Measurements from ENCODE around the gene CDC42BPB. TPM values are rescaled to one million over a fixed set of nuclear protein-coding genes. Genes with fewer than 3 reads are reported as not detected.
"Not testable (repeated sequence)": the region's sequence is repeated elsewhere in the genome, so short reads cannot be mapped to it uniquely, and the experiment has no call there.

Gene CDC42BPB
- total and polyA plus RNA-seq, 2 donors (not counting 1 experiment from before 2014, with no cell fraction given): 44.8 to 98.3 TPM

DNA sequence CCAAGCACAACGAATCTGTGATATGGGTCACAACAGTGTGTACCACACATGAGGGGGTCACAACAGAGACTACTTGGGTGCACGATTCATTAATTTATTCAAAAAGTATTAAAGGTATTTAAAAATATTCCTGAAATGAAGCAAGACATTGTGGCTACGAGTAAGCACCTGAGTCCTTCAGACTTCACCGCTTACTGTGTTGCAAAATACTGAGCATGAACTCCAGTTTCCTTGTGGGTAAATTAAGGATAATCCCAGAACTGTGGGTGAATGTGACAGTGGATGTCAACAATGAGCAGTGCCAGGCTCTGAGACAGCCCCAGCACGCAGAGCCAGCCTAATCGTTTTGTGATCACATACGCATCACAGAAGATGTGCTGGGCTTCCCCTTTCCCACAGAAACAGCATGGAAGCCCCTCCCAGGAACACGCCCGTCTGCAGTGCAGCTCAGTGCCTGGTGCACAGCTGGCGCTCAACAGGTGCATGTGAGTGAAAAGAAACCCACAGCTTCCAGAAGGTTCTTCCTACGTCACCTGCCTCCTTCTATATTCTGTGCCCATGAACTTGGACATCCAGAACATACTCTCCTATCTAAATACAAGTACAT lies 29.1 kb downstream of the CDC42BPB start:
- TF ChIP-seq EZH2 (IDR thresholded peaks at IDR 0.05; ENCODE audit: low read length, missing control alignments): no peak
- TF ChIP-seq, protein P1, sequence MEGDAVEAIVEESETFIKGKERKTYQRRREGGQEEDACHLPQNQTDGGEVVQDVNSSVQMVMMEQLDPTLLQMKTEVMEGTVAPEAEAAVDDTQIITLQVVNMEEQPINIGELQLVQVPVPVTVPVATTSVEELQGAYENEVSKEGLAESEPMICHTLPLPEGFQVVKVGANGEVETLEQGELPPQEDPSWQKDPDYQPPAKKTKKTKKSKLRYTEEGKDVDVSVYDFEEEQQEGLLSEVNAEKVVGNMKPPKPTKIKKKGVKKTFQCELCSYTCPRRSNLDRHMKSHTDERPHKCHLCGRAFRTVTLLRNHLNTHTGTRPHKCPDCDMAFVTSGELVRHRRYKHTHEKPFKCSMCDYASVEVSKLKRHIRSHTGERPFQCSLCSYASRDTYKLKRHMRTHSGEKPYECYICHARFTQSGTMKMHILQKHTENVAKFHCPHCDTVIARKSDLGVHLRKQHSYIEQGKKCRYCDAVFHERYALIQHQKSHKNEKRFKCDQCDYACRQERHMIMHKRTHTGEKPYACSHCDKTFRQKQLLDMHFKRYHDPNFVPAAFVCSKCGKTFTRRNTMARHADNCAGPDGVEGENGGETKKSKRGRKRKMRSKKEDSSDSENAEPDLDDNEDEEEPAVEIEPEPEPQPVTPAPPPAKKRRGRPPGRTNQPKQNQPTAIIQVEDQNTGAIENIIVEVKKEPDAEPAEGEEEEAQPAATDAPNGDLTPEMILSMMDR (conservative IDR thresholded peaks at IDR 0.05 in 1 of 2, IDR thresholded peaks at IDR 0.05 in 1 of 2; ENCODE audit: low read depth in 1 of 2, low read length in 2 of 2): no peak
- H4K20me1 ChIP-seq (ENCODE audit: control insufficient read depth, extremely low read depth, insufficient read depth, low read length): peaks cover 2% of the 10 kb centered on the region
- peaks cover 58% of the 10 kb centered on the region for H3K79me2 ChIP-seq (ENCODE audit: control insufficient read depth, insufficient read depth, low read length)

DNA sequence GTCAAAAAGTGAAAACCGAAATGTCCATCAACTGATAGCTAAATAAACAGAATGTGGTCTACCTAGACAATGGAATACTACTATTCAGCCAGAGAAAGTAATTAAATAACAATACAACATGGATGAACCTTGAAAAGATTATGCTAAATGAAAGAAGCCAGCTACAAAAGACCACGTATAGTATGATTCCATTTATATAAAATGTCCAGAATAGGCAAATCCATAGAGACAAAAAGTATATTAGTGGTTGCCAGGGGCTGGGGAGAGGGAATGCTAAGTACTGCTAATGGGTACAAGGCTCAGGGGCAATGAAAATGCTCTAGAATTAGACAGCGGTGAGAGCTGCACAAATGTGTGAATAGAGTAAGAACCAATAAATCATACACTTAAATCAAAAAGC lies 29.9 kb downstream of the CDC42BPB start:
- Histone ChIP-seq H3K27me3 (ENCODE audit: control insufficient read depth, insufficient read depth, low read length) (no peaks in the 10 kb centered on the region), H3K9me3 (ENCODE audit: control insufficient read depth, insufficient read depth, low read depth, low read length) (no peaks in the 10 kb centered on the region), H3K27ac (ENCODE audit: insufficient read depth, low read length) (no peak overlapping the region), H3K79me2 (ENCODE audit: control insufficient read depth, insufficient read depth, low read length) (peaks cover 57% of the 10 kb centered on the region), H3K4me3 (replicated peaks in 1 of 4; ENCODE audit: control extremely low read depth in 1 of 4, insufficient read depth in 1 of 4, low read depth in 3 of 4, low read length in 4 of 4) (no peak overlapping the region), H3K4me2 (ENCODE audit: extremely low read depth, insufficient read depth, low read length) (no peak overlapping the region), H3K36me3 (ENCODE audit: control insufficient read depth, insufficient read depth, low read length) (no peaks in the 10 kb centered on the region), H4K20me1 (ENCODE audit: control insufficient read depth, extremely low read depth, insufficient read depth, low read length) (peaks cover 2% of the 10 kb centered on the region), H3K9ac (ENCODE audit: insufficient read depth, low read length) (no peak overlapping the region), H2AFZ (ENCODE audit: low read length) (no peak overlapping the region), H3K4me1 (ENCODE audit: control insufficient read depth, extremely low read depth, insufficient read depth, low read length) (peaks cover 8% of the 10 kb centered on the region)
- TF ChIP-seq, protein P1 (conservative IDR thresholded peaks at IDR 0.05 in 1 of 2, IDR thresholded peaks at IDR 0.05 in 1 of 2; ENCODE audit: low read depth in 1 of 2, low read length in 2 of 2): no peak
- no peak for DNase-seq (ENCODE audit: low read depth in 2 of 2)

More for the DNA sequence above, 29.1 kb downstream of the CDC42BPB start:
- no peaks in the 10 kb centered on the region for H3K36me3 ChIP-seq (ENCODE audit: control insufficient read depth, insufficient read depth, low read length)
- no peak overlapping the region for H3K9ac ChIP-seq (ENCODE audit: insufficient read depth, low read length)
- no peak overlapping the region for H3K27ac ChIP-seq (ENCODE audit: insufficient read depth, low read length)
- no peaks in the 10 kb centered on the region for H3K9me3 ChIP-seq (ENCODE audit: control insufficient read depth, insufficient read depth, low read depth, low read length)
- peaks cover 8% of the 10 kb centered on the region for H3K4me1 ChIP-seq (ENCODE audit: control insufficient read depth, extremely low read depth, insufficient read depth, low read length)
- no peak for DNase-seq (ENCODE audit: low read depth in 2 of 2)
- no peaks in the 10 kb centered on the region for H3K27me3 ChIP-seq (ENCODE audit: control insufficient read depth, insufficient read depth, low read length)
- H2AFZ ChIP-seq (ENCODE audit: low read length): no peak overlapping the region
- H3K4me2 ChIP-seq (ENCODE audit: extremely low read depth, insufficient read depth, low read length): no peak overlapping the region
- H3K4me3 ChIP-seq (replicated peaks in 1 of 4; ENCODE audit: control extremely low read depth in 1 of 4, insufficient read depth in 1 of 4, low read depth in 3 of 4, low read length in 4 of 4): no peak overlapping the region

DNA sequence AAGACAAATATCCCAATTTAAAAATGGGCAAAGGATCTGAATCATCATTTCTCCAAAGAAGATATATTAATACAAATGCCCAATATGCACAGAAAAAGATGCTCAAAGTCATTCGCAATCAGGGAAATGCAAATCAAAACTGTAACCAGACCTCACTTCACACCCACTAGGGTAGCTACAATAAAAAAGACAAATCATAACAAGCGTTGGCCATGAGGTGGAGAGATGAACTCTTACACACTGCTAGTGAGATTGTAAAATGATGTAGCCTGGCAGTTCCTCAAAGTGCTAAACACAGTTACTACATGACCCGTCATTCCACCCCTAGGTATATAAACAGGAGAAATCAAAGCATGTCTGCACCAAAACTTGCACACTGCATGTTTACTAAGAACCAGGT lies 30.4 kb downstream of the CDC42BPB start:
- Histone ChIP-seq H3K27ac (ENCODE audit: insufficient read depth, low read length) (no peak overlapping the region), H3K4me1 (ENCODE audit: control insufficient read depth, extremely low read depth, insufficient read depth, low read length) (peaks cover 8% of the 10 kb centered on the region), H3K9ac (ENCODE audit: insufficient read depth, low read length) (no peak overlapping the region), H3K4me2 (ENCODE audit: extremely low read depth, insufficient read depth, low read length) (no peak overlapping the region), H3K9me3 (ENCODE audit: control insufficient read depth, insufficient read depth, low read depth, low read length) (no peaks in the 10 kb centered on the region), H2AFZ (ENCODE audit: low read length) (no peak overlapping the region), H3K36me3 (ENCODE audit: control insufficient read depth, insufficient read depth, low read length) (no peaks in the 10 kb centered on the region), H3K27me3 (ENCODE audit: control insufficient read depth, insufficient read depth, low read length) (no peaks in the 10 kb centered on the region), H3K4me3 (replicated peaks in 1 of 4; ENCODE audit: control extremely low read depth in 1 of 4, insufficient read depth in 1 of 4, low read depth in 3 of 4, low read length in 4 of 4) (no peak overlapping the region), H3K79me2 (ENCODE audit: control insufficient read depth, insufficient read depth, low read length) (peaks cover 57% of the 10 kb centered on the region), H4K20me1 (ENCODE audit: control insufficient read depth, extremely low read depth, insufficient read depth, low read length) (peaks cover under 1% of the 10 kb centered on the region)
- DNase-seq (ENCODE audit: low read depth in 2 of 2): no peak
- TF ChIP-seq, protein P1 (conservative IDR thresholded peaks at IDR 0.05 in 1 of 2, IDR thresholded peaks at IDR 0.05 in 1 of 2; ENCODE audit: low read depth in 1 of 2, low read length in 2 of 2): no peak
- TF ChIP-seq EZH2 (IDR thresholded peaks at IDR 0.05; ENCODE audit: low read length, missing control alignments): no peak

DNA sequence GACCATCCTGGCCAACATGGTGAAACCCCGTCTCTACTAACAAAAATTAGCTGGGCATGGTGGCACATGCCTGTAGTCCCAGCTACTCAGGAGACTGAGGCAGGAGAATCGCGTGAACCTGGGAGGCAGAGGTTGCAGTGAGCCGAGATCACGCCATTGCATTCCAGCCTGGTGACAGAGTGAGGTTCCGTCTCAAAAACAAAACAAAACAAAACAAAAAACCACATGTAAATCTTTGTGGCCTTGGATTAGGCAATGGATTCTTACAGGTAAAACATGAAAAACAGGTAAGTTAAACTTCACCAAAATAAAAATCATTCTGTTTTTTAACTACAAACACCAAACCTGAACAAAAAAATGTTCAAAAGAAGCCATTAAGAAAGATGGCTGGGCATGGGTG lies 31.2 kb downstream of the CDC42BPB start:
- H3K4me2 ChIP-seq (ENCODE audit: extremely low read depth, insufficient read depth, low read length); H3K36me3 ChIP-seq (ENCODE audit: control insufficient read depth, insufficient read depth, low read length); H3K27me3 ChIP-seq (ENCODE audit: control insufficient read depth, insufficient read depth, low read length); H3K9me3 ChIP-seq (ENCODE audit: control insufficient read depth, insufficient read depth, low read depth, low read length); H3K9ac ChIP-seq (ENCODE audit: insufficient read depth, low read length); H3K27ac ChIP-seq (ENCODE audit: insufficient read depth, low read length); H3K4me3 ChIP-seq (replicated peaks in 1 of 4; ENCODE audit: control extremely low read depth in 1 of 4, insufficient read depth in 1 of 4, low read depth in 3 of 4, low read length in 4 of 4); DNase-seq (ENCODE audit: low read depth in 2 of 2); H2AFZ ChIP-seq (ENCODE audit: low read length); H4K20me1 ChIP-seq (ENCODE audit: control insufficient read depth, extremely low read depth, insufficient read depth, low read length): not testable (repeated sequence)
- H3K79me2 ChIP-seq (ENCODE audit: control insufficient read depth, insufficient read depth, low read length): peaks cover 58% of the 10 kb centered on the region
- peaks cover 11% of the 10 kb centered on the region for H3K4me1 ChIP-seq (ENCODE audit: control insufficient read depth, extremely low read depth, insufficient read depth, low read length)

Data from fibroblast of lung (primary cell).